NCI-H524 (cell line): ENCODE measurements around the gene MRTO4.
A peak's percentile ranks its signal among the peaks of the same experiment; 100 is the strongest.
"Not testable (repeated sequence)": the region's sequence is repeated elsewhere in the genome, so short reads cannot be mapped to it uniquely, and the experiment has no call there.

Experiments used
- DNase-seq, 2 experiments: peaks; one replicate each; lab custom pipeline; 2025; lab: John Stamatoyannopoulos, UW

The MRTO4 gene

GRCh38 chr1:19222979-19223824 is 28.4 kb upstream of the MRTO4 start:
- no peak for DNase-seq

GRCh38 chr1:19229229-19229628 is 22.4 kb upstream of the MRTO4 start:
- DNase-seq, result no peak

DNA sequence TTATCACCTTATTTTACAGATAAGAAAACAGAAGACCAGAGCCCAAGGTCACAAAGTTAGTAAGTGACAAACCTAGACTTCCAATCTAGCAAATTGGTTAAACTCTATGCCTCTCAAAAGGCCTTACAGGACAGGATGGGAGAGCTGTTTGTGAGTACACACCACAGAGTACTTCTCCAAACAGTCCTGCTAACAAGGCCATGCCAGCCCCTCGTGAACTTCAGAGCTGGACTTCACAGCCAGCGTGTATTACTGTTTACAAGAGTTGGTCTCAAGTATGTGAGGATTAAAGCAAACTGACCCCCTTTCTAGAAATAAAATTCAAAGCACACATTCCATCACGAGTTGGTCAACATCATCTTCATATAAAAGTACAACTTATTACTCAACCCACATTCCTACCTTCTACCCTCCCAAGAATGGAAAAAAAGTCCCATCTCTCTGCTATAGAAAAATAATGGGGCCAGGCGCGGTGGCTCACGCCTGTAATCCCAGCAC is 21.7 kb upstream of the MRTO4 start:
- no peak for DNase-seq

- DNase-seq, result not testable (repeated sequence)
These were observed 19.7 kb upstream of the MRTO4 start for GRCh38 chr1:19231736-19232523.

- DNase-seq, result no peak
These were observed 19.1 kb upstream of the MRTO4 start for GRCh38 chr1:19232524-19232846.

- DNase-seq, result no peak
These were observed 17.4 kb upstream of the MRTO4 start for GRCh38 chr1:19234224-19234623.

DNA sequence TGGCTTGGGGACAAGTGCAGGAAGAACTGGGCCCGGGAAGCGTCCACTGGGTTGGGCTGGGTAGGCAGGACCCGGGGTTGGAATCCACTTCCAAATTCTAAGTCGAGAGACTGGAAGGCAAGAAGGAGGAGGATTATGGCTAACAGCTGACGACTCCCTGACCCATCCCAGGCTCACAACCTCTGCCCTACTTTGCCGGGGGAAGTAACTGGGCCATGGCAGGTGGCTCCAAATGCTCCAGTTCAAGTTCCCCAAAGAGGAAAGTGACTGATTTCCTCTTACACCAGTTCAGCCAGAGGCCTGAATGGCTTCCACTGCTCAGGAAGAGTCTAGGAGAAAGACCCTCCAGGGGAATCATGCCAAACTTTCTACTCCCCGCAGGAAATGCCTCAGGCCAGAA is 11.7 kb upstream of the MRTO4 start:
- no peak for DNase-seq

DNA sequence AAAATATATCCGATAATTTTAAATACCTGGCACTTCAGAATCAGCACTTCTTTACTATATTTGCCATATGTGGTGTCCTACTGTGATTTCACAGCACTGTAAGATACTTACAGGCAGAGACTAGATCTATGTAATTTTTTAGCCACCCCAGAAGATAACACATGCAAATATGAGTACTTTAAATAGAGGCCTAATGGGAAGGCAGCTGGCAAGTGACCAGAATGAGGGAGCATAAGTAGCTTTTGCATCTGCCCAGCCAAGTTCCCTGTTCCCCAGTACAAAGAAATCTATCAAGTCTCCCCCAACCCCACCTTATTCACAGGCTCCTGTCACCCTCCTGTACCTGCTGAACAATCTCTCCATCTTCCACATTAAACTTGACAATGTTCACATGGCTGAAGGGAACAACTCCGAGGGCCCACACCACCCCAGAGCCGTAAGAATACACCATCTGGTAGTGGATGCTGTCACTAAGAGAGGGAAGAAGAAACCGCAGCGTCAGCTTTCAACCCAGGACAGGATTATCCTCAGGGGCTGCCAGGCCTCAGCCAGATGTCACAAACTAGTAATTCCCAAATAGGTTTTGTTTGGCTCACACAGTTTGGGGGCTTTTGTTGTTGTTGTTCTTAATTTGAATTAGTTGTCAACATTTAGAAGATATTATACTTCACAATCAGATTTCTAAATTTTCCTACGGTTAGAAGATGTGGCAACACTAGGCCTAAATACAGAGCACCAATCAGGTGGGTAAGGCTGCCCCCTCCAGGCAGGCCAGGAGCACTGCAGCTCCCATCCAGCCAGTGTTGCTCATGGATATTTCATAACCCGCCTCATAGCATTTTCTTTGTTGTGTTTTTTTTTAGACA is 10.7 kb upstream of the MRTO4 start:
- DNase-seq, result peak; percentile 65 to 85

GRCh38 chr1:19250629-19251304 is 838 bp upstream of the MRTO4 start:
- DNase-seq, result no peak

- DNase-seq, result no peak
These were observed 2.8 kb downstream of the MRTO4 start for GRCh38 chr1:19254416-19254815.

GRCh38 chr1:19255288-19255687 is 3.7 kb downstream of the MRTO4 start:
- DNase-seq, result no peak

- DNase-seq, result not testable (repeated sequence)
These were observed 4.7 kb downstream of the MRTO4 start for GRCh38 chr1:19256301-19256700.

DNA sequence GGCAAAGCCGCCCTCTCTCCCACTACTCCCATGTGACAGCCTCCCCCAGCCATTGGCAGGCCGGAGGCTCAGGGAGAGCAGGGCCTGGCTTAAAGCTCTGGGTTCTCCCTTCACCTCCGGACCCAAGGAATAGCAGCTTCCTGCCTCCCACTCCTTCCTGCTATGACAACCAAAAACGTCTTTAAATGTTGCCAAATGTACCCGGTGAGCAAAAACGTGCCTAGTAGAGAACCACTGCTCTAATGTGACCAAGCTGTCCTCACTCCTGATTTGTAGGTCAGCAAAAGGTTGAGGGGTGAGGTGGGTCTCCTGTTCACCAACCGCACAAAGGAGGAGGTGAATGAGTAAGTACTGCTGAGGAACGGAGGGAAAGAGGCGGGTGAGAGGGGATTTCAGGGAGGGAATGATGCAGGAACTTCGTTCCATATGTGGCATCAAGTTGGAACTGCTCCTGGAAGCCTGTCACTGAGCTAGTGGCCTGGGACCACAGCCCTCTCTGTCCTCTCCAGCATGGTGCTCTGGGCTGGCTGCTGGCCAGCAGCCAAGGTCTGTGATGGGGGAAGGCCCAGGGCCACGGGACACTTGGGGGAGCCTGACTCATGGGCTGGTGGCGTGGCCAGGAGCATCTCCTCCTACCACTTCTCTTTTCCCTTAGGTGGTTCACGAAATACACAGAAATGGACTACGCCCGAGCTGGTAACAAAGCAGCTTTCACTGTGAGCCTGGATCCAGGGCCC is 5.7 kb downstream of the MRTO4 start:
- DNase-seq, result no peak

DNA sequence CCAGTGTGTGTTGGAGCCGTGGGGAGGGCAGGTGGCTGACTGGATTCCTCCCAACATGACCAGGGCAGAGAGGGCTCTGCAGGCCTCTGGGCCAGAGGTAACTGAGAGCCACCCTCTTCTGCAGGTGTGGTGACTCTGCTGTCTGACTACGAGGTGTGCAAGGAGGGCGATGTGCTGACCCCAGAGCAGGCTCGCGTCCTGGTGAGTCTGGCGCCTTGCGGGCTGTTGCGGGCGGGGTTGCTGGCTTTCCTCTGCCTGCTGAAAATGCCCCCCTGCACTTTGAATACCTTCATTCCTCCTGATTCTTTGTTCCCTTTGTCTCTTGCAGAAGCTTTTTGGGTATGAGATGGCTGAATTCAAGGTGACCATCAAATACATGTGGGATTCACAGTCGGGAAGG is 6.7 kb downstream of the MRTO4 start:
- DNase-seq, result no peak

GRCh38 chr1:19260211-19261138 is 8.9 kb downstream of the MRTO4 start:
- DNase-seq, result peak in 1 of 2 experiments; percentile 4

- no peak for DNase-seq
These were observed 10.4 kb downstream of the MRTO4 start for GRCh38 chr1:19262047-19262446.

DNA sequence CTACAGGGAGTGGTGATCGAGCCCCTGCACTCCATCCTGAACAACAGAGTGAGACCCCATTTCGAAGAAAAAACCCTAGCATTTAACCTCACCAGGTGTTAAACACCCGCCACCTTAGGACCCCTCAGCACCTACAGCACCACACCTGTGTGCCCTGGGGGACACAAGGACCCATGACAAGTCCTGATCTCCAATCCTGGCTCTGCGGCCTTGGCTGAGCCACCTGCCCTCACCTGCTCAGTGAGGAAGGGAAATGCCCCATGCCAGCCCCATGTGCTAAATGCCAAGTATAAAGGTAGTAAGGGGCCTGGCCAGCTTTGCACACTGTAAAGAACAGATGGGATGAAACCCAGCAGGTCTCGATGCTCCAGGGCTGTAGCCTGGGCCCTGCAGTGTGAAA is 11.1 kb downstream of the MRTO4 start:
- no peak for DNase-seq

GRCh38 chr1:19268445-19268844 is 16.8 kb downstream of the MRTO4 start:
- DNase-seq, result no peak

DNA sequence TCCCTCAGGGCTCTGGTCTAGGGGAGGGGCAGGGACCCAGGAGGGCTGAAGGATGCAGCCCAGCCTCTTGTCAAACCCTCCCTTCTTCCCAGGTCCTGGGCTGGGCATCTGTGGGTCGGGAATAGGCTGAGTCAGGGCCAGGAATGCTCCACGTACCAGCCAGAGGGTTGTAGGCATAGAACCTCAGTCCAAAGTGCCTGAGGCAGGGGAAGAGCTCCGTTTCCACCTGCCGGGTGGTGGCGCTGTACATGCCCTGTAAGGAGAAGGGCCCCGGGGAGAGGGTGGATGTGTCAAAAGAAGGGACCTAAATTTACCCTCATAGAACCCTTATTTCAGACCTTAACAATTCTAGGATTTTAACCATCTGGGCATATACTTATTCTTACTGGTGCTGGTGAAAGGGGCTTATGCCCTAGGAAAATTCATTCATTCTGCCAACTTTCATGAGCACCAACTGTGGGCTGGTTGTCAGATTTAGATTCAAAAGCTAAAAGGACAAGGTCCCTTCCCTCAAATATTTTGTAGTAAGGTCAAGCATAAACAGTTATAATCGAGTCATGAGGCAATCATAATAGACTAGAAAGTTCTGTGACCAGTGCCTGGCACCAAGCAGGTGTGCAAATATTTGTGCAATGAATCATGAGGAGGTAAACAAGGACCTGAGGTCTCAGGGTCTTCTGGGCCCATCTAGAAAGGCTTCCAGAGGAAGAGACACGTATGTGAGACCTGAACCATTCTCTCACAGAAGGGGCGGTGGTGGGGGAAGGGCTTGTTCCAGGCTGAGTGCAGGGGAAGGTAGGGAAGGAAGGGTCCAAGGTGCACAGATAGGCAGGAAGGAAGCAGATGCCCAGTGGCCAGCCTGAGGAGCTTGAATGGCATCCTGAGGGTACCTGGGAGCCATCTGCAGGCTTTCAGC is 18.1 kb downstream of the MRTO4 start:
- DNase-seq, result not testable (repeated sequence)
